KMS-11 (cell line): ENCODE data around the gene CA9.
A peak's percentile ranks its signal among the peaks of the same experiment; 100 is the strongest.

Experiments used
- H2AFZ ChIP-seq: fragments of 200-600 bp; sonication (generic); 2 replicates; pipeline ENCODE4 v1.6.1; 2016; ENCODE audit warnings: antibody characterized with exemption, mixed run types, low read depth
- H3K27ac ChIP-seq: fragments of 200-600 bp; sonication (generic); 2 replicates; pipeline ENCODE4 v1.6.1; 2016; ENCODE audit warnings: mild to moderate bottlenecking, mixed run types
- H3K27me3 ChIP-seq: fragments of 200-600 bp; sonication (generic); 2 replicates; pipeline ENCODE4 v1.6.1; 2017; ENCODE audit warnings: mild to moderate bottlenecking, low read depth, mixed run types, moderate library complexity; ENCODE audit not compliant: insufficient read depth
- H3K36me3 ChIP-seq: fragments of 200-600 bp; sonication (generic); 2 replicates; pipeline ENCODE4 v1.6.1; 2017; ENCODE audit warnings: mild to moderate bottlenecking, mixed run types; ENCODE audit not compliant: insufficient read depth
- H3K4me1 ChIP-seq: fragments of 200-600 bp; sonication (generic); 2 replicates; pipeline ENCODE4 v1.6.1; 2016; ENCODE audit warnings: mild to moderate bottlenecking, low read depth, mixed run types; ENCODE audit not compliant: poor library complexity, severe bottlenecking
- H3K4me2 ChIP-seq: fragments of 200-600 bp; sonication (generic); 2 replicates; pipeline ENCODE4 v1.7.0; 2016; ENCODE audit warnings: mild to moderate bottlenecking, mixed run types
- H3K4me3 ChIP-seq: fragments of 200-600 bp; sonication (generic); IDR thresholded peaks from 2 replicates; pipeline ENCODE4 v1.6.1; 2017; ENCODE audit warnings: low read depth, low read length, mixed read lengths; ENCODE audit not compliant: insufficient read depth
- H3K79me2 ChIP-seq: fragments of 200-600 bp; sonication (generic); 2 replicates; pipeline ENCODE4 v1.6.1; 2016; ENCODE audit warnings: low read depth, mixed run types; ENCODE audit not compliant: insufficient read depth
- H3K9ac ChIP-seq: fragments of 200-600 bp; sonication (generic); 2 replicates; pipeline ENCODE4 v1.6.1; 2016; ENCODE audit warnings: mild to moderate bottlenecking, mixed run types
- H4K20me1 ChIP-seq: fragments of 200-600 bp; sonication (generic); 2 replicates; pipeline ENCODE4 v1.6.1; 2016; ENCODE audit warnings: mild to moderate bottlenecking, mixed run types; ENCODE audit not compliant: insufficient read depth
- CTCF ChIP-seq: fragments of 200-600 bp; sonication (generic); conservative IDR thresholded peaks from 2 replicates; pipeline ENCODE4 v1.6.1; 2017; ENCODE audit warnings: low read depth, mild to moderate bottlenecking, antibody characterized with exemption, low read length, moderate library complexity, mixed read lengths

Gene CA9

GRCh38 chr9:35657546-35658136, 16.1 kb upstream of the CA9 start, which contains the start of gene RMRP:
Gene RMRP (minus strand): TSS chr9:35658019.
- Histone ChIP-seq H3K4me2 (peak within 1 kb of the TSS; percentile 84), H3K27me3 (no peaks in the 10 kb centered on the region), H4K20me1 (no peaks in the 10 kb centered on the region), H3K36me3 (no peaks in the 10 kb centered on the region), H3K79me2 (no peaks in the 10 kb centered on the region; the same call in 1 of the 2 replicates), H3K27ac (peak within 1 kb of the TSS; percentile 81), H2AFZ (peak within 1 kb of the TSS; percentile 65), H3K9ac (peak within 1 kb of the TSS; percentile 75), H3K4me1 (peaks cover 18% of the 10 kb centered on the region), H3K4me3 (peak within 1 kb of the TSS; percentile 46)
- TF ChIP-seq CTCF, result no peak

DNA sequence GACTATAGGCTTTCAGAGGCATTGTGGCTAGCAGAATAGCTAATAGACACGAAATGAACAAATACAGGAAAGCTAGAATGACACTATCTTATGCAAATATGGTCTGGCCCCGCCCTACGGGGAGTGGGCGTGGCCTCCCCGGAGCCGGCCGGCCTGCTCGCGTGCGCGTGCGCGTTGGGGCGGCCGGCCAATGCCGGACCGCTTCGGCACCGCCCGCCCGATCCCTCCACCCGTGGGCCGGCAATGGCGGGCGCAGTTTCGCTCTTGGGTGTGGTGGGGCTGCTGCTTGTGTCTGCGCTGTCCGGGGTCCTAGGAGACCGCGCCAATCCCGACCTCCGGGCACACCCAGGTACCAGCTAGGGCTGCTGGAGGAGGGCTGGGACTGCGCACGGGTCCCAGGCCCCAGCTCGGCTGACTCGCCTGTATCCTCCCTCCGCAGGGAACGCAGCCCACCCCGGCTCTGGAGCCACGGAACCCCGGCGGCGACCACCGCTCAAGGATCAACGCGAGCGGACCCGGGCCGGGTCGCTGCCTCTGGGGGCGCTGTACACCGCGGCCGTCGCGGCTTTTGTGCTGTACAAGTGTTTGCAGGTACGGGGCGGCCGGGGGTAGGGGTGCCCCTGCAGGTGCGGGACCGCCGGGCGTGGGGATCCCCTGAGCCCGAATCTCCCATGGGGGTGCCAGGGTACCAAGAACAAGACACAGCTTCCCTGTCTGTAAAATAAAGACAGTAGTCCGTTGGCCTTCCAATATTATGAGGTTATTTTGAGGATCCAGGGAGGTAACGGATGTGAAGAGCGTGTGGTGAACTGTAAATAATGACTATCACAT, 15.4 kb upstream of the CA9 start, which contains the start of gene CCDC107:
CCDC107 (plus strand) TSS at position 156 of the 831 bp plus-strand sequence; CDS start at position 244, 88 bp downstream.
- H3K79me2 ChIP-seq, result no peaks in the 10 kb centered on the region; the same call in 1 of the 2 replicates
- no peaks in the 10 kb centered on the region for H3K27me3 ChIP-seq
- H3K36me3 ChIP-seq, result no peaks in the 10 kb centered on the region
- H3K27ac ChIP-seq, result peak within 1 kb of the TSS; percentile 81
- H3K4me3 ChIP-seq, result peak within 1 kb of the TSS; percentile 46
- peak; percentile 64 for TF ChIP-seq CTCF
- peak within 1 kb of the TSS; percentile 75 for H3K9ac ChIP-seq
- H3K4me1 ChIP-seq, result peaks cover 18% of the 10 kb centered on the region
- peak within 1 kb of the TSS; percentile 84 for H3K4me2 ChIP-seq
- H2AFZ ChIP-seq, result peak within 1 kb of the TSS; percentile 65
- no peaks in the 10 kb centered on the region for H4K20me1 ChIP-seq

DNA sequence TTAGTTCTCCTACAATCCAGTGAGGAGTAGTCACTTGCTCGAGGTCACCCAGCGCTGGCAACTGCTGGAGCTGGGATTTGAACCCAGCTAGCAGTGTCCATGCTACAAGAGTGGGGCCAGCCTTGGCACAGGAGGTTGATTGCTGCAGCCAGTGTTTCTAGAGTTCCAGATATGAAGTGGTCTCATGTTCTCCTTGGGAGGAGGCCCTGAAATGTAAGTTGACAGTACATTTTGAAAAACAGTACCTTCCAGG, 14.8 kb upstream of the CA9 start:
- no peak for TF ChIP-seq CTCF
- H3K79me2 ChIP-seq, result no peaks in the 10 kb centered on the region; the same call in 1 of the 2 replicates
- H3K36me3 ChIP-seq, result no peaks in the 10 kb centered on the region
- peak overlapping the region; percentile 81 for H3K27ac ChIP-seq
- no peaks in the 10 kb centered on the region for H4K20me1 ChIP-seq
- H2AFZ ChIP-seq, result peak overlapping the region; percentile 65
- H3K27me3 ChIP-seq, result no peaks in the 10 kb centered on the region
- peak overlapping the region; percentile 46 for H3K4me3 ChIP-seq
- peak overlapping the region; percentile 75 for H3K9ac ChIP-seq
- peak overlapping the region; percentile 84 for H3K4me2 ChIP-seq
- H3K4me1 ChIP-seq, result peaks cover 18% of the 10 kb centered on the region

DNA sequence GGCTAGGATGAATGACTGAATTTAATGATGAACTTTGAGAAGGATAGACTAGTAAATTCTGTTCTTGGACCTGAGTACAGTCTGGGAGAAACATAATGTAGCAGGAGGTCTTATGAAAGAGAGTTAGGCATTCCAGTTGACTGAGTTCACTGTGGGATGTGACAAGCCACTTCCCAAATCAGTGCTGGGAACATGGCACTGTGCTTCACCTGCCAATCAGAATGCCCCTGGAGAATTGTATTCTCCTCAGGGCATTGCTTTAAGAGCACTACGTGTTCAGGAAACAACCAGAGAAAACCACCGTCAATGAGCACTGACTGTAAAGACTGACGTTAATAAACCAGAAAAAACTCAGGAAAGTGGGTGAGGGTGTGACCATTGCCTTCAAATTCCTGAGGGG, 14.4 kb upstream of the CA9 start:
- no peak for TF ChIP-seq CTCF
- Histone ChIP-seq H3K4me3 (no peak overlapping the region), H4K20me1 (no peaks in the 10 kb centered on the region), H3K79me2 (no peaks in the 10 kb centered on the region; the same call in 1 of the 2 replicates), H3K9ac (no peak overlapping the region; the same call in 1 of the 2 replicates), H3K27ac (no peak overlapping the region), H3K27me3 (no peaks in the 10 kb centered on the region), H3K4me1 (peaks cover 21% of the 10 kb centered on the region), H3K4me2 (peak overlapping the region; percentile 84), H2AFZ (peak overlapping the region; percentile 65; the same call in 1 of the 2 replicates), H3K36me3 (no peaks in the 10 kb centered on the region)
